Glutamatergic neuron (in vitro differentiated cells): ENCODE data around the gene PGA5. TPM values are rescaled to one million over a fixed set of nuclear protein-coding genes. Genes with fewer than 3 reads are reported as not detected.

Source experiments
- DNase-seq: peaks from one replicate; pipeline ENCODE4 v3.0.0; 2022
- H3K27ac Mint-ChIP-seq: one replicate; pipeline ENCODE4 v1.8.0; 2020; ENCODE audit warnings: mild to moderate bottlenecking, mixed read lengths, inconsistent platforms; ENCODE audit not compliant: unreplicated experiment
- H3K27me3 Mint-ChIP-seq: one replicate; pipeline ENCODE4 v1.8.0; 2020; ENCODE audit warnings: mild to moderate bottlenecking, moderate library complexity, mixed read lengths, inconsistent platforms; ENCODE audit not compliant: unreplicated experiment
- H3K36me3 Mint-ChIP-seq: one replicate; pipeline ENCODE4 v1.8.0; 2020; ENCODE audit warnings: mild to moderate bottlenecking, mixed read lengths, inconsistent platforms; ENCODE audit not compliant: unreplicated experiment
- H3K4me1 Mint-ChIP-seq: one replicate; pipeline ENCODE4 v1.8.0; 2020; ENCODE audit warnings: mild to moderate bottlenecking, low read depth, mixed read lengths, inconsistent platforms; ENCODE audit not compliant: unreplicated experiment
- H3K4me3 Mint-ChIP-seq: one replicate; pipeline ENCODE4 v1.8.0; 2020; ENCODE audit warnings: mild to moderate bottlenecking, mixed read lengths, inconsistent platforms; ENCODE audit not compliant: unreplicated experiment
- H3K9me3 Mint-ChIP-seq: one replicate; pipeline ENCODE4 v1.8.0; 2020; ENCODE audit warnings: mild to moderate bottlenecking, moderate library complexity, mixed read lengths, inconsistent platforms; ENCODE audit not compliant: unreplicated experiment
- CTCF ChIP-seq: fragments of 200-600 bp; sonication (generic); IDR thresholded peaks from one replicate; pipeline ENCODE4 v1.5.0; 2021; ENCODE audit not compliant: partially characterized antibody, unreplicated experiment
- total RNA-seq: library from RNA; stranded (reverse); fragmentation: NEBNext Ultra II Directional; extraction: Animal tissue kit (Norgen Biotek cat#: 25700); gene quantifications from one replicate; pipeline ENCODE4 v1.2.1, GENCODE V29; 2021; ENCODE audit not compliant: unreplicated experiment

Gene PGA5
- total RNA-seq, 1 donor from 2014 or later: not detected

- Mint-ChIP-seq H3K4me3 (no peak overlapping the region), H3K27me3 (no peaks in the 10 kb centered on the region), H3K36me3 (no peaks in the 10 kb centered on the region), H3K4me1 (no peaks in the 10 kb centered on the region), H3K27ac (no peak overlapping the region), H3K9me3 (peaks cover 4% of the 10 kb centered on the region)
- DNase-seq: no peak
- no peak for TF ChIP-seq CTCF
Measured at GRCh38 chr11:61264795-61265194, 23.8 kb downstream of the PGA5 start.

GRCh38 chr11:61265357-61265756, 24.4 kb downstream of the PGA5 start:
- DNase-seq: no peak
- Mint-ChIP-seq H3K4me1 (no peaks in the 10 kb centered on the region), H3K27me3 (no peaks in the 10 kb centered on the region), H3K36me3 (no peaks in the 10 kb centered on the region), H3K9me3 (peaks cover 3% of the 10 kb centered on the region), H3K27ac (no peak overlapping the region), H3K4me3 (no peak overlapping the region)
- TF ChIP-seq CTCF: no peak

GRCh38 chr11:61266602-61267001, 25.6 kb downstream of the PGA5 start:
- no peak for DNase-seq
- no peak for TF ChIP-seq CTCF
- Mint-ChIP-seq H3K36me3 (no peaks in the 10 kb centered on the region), H3K27ac (no peak overlapping the region), H3K9me3 (peaks cover 2% of the 10 kb centered on the region), H3K4me1 (no peaks in the 10 kb centered on the region), H3K4me3 (no peak overlapping the region), H3K27me3 (no peaks in the 10 kb centered on the region)

- no peak for DNase-seq
- Mint-ChIP-seq H3K9me3 (peaks cover 2% of the 10 kb centered on the region), H3K27me3 (no peaks in the 10 kb centered on the region), H3K27ac (no peak overlapping the region), H3K4me1 (no peaks in the 10 kb centered on the region), H3K4me3 (no peak overlapping the region), H3K36me3 (no peaks in the 10 kb centered on the region)
- no peak for TF ChIP-seq CTCF
Measured at GRCh38 chr11:61267437-61267841, 26.5 kb downstream of the PGA5 start.

- Mint-ChIP-seq H3K27me3 (no peaks in the 10 kb centered on the region), H3K27ac (no peak overlapping the region), H3K9me3 (peaks cover 2% of the 10 kb centered on the region), H3K4me1 (no peaks in the 10 kb centered on the region), H3K36me3 (no peaks in the 10 kb centered on the region), H3K4me3 (no peak overlapping the region)
- no peak for TF ChIP-seq CTCF
- no peak for DNase-seq
Measured at GRCh38 chr11:61268588-61269250, 27.7 kb downstream of the PGA5 start.
